Hepatocyte (in vitro differentiated cells): ENCODE measurements around the gene OR10AD1. TPM values are rescaled to one million over a fixed set of nuclear protein-coding genes. Genes with fewer than 3 reads are reported as not detected.
A peak's percentile ranks its signal among the peaks of the same experiment; 100 is the strongest.

Source experiments
- DNase-seq: peaks from one replicate; pipeline ENCODE4 v3.0.0-alpha.2; 2016; ENCODE audit warnings: low spot score
- H2AFZ ChIP-seq: fragments of 200-600 bp; sonication (generic); 2 replicates; pipeline ENCODE4 v1.6.0; 2016; ENCODE audit warnings: antibody characterized with exemption, mild to moderate bottlenecking
- H3K27ac ChIP-seq: fragments of 200-600 bp; sonication (generic); 2 replicates; pipeline ENCODE4 v1.5.1; 2016; ENCODE audit warnings: mild to moderate bottlenecking
- H3K27me3 ChIP-seq: fragments of 200-600 bp; sonication (generic); 2 replicates; pipeline ENCODE4 v1.6.1; 2016
- H3K36me3 ChIP-seq: fragments of 200-600 bp; sonication (generic); replicated peaks from 2 replicates; pipeline ENCODE4 v1.5.1; 2016; ENCODE audit warnings: low read depth; ENCODE audit not compliant: insufficient read depth
- H3K4me1 ChIP-seq: fragments of 200-600 bp; sonication (generic); 2 replicates; pipeline ENCODE4 v1.5.1; 2016; ENCODE audit warnings: mild to moderate bottlenecking, moderate library complexity; ENCODE audit not compliant: insufficient read depth
- H3K4me2 ChIP-seq: fragments of 200-600 bp; sonication (generic); 2 replicates; pipeline ENCODE4 v1.6.0; 2016
- H3K4me3 ChIP-seq: fragments of 200-600 bp; sonication (generic); 2 replicates; pipeline ENCODE4 v1.5.1; 2016; ENCODE audit warnings: mild to moderate bottlenecking
- H3K79me2 ChIP-seq: fragments of 200-600 bp; sonication (generic); 2 replicates; pipeline ENCODE4 v1.6.0; 2017; ENCODE audit warnings: mild to moderate bottlenecking
- H3K9me2 ChIP-seq: fragments of 200-600 bp; sonication (generic); replicated peaks from 2 replicates; pipeline ENCODE4 v1.6.0; 2017; ENCODE audit warnings: mild to moderate bottlenecking; ENCODE audit not compliant: insufficient read depth
- H3K9me3 ChIP-seq: fragments of 200-600 bp; sonication (generic); 2 replicates; pipeline ENCODE4 v1.5.1; 2016; ENCODE audit warnings: low read depth, mild to moderate bottlenecking
- H4K20me1 ChIP-seq: fragments of 200-600 bp; sonication (generic); 2 replicates; pipeline ENCODE4 v1.6.0; 2016; ENCODE audit warnings: mild to moderate bottlenecking; ENCODE audit not compliant: insufficient read depth, poor library complexity, severe bottlenecking
- CTCF ChIP-seq: fragments of 200-600 bp; sonication (generic); IDR thresholded peaks from 2 replicates; pipeline ENCODE4 v1.5.1; 2016; ENCODE audit warnings: antibody characterized with exemption, mild to moderate bottlenecking; ENCODE audit not compliant: poor library complexity
- EZH2 ChIP-seq: fragments of 200-600 bp; sonication (generic); IDR thresholded peaks from 2 replicates; pipeline ENCODE4 v1.6.1; 2016; ENCODE audit warnings: antibody characterized with exemption, mild to moderate bottlenecking, borderline replicate concordance
- EZH2phosphoT487 ChIP-seq: fragments of 200-600 bp; sonication (generic); IDR thresholded peaks from one replicate; pipeline ENCODE4 v1.6.1; 2018; ENCODE audit warnings: antibody characterized with exemption, mild to moderate bottlenecking, low read depth, moderate library complexity; ENCODE audit not compliant: unreplicated experiment, severe bottlenecking
- WGBS: methylation state at CpG from one replicate; pipeline ENCODE4 v1.1.6; 2016; ENCODE audit warnings: low lambda C conversion rate; ENCODE audit errors: missing lambda C conversion rate; 5-methylcytosine and 5-hydroxymethylcytosine counted together
- polyA plus RNA-seq: library from polyadenylated mRNA; unstranded; fragments of >200 nt; fragmentation: Nextera tagmentation; extraction: Ambion mirVana; gene quantifications from 2 replicates; pipeline ENCODE4 v1.2.1, GENCODE V29; 2016
- total RNA-seq: library from RNA; depleted of rRNA; stranded (reverse); fragments of >200 nt; gene quantifications from 2 replicates; pipeline ENCODE4 v1.2.3, GENCODE V29; 2014

Gene OR10AD1
- total and polyA plus RNA-seq, 2 experiments from 2014 or later = 0.29 TPM; not detected in 1

GRCh38 chr12:48201516-48201915 lies 1.6 kb downstream of the OR10AD1 start:
- Histone ChIP-seq H2AFZ (no peak overlapping the region), H3K9me3 (no peaks in the 10 kb centered on the region), H3K4me2 (no peak overlapping the region), H3K4me1 (peaks cover 28% of the 10 kb centered on the region), H3K36me3 (no peaks in the 10 kb centered on the region), H3K27me3 (no peaks in the 10 kb centered on the region), H3K4me3 (no peak overlapping the region), H3K9me2 (no peaks in the 10 kb centered on the region), H3K79me2 (no peaks in the 10 kb centered on the region), H4K20me1 (no peaks in the 10 kb centered on the region), H3K27ac (no peak overlapping the region)
- TF ChIP-seq EZH2 (no peak), CTCF (no peak), EZH2phosphoT487 (no peak)
- no peak for DNase-seq
- 92% methylated on average over 3 of the region's 3 CpGs for WGBS

- Histone ChIP-seq H3K9me3 (no peaks in the 10 kb centered on the region), H3K9me2 (no peaks in the 10 kb centered on the region), H3K27ac (peak overlapping the region; percentile 92), H2AFZ (no peak overlapping the region), H3K4me3 (no peak overlapping the region), H4K20me1 (no peaks in the 10 kb centered on the region), H3K36me3 (no peaks in the 10 kb centered on the region), H3K79me2 (no peaks in the 10 kb centered on the region), H3K4me2 (no peak overlapping the region), H3K27me3 (no peaks in the 10 kb centered on the region), H3K4me1 (peaks cover 28% of the 10 kb centered on the region)
- no peak for DNase-seq
- TF ChIP-seq EZH2phosphoT487 (no peak), EZH2 (no peak), CTCF (no peak)
- WGBS = 85% methylated on average over 3 of the region's 3 CpGs
These were observed 2.0 kb downstream of the OR10AD1 start for GRCh38 chr12:48201091-48201490.

- Histone ChIP-seq H3K79me2 (no peaks in the 10 kb centered on the region), H3K4me3 (no peak overlapping the region), H3K36me3 (no peaks in the 10 kb centered on the region), H3K27me3 (no peaks in the 10 kb centered on the region), H3K4me1 (peaks cover 35% of the 10 kb centered on the region), H3K9me3 (no peaks in the 10 kb centered on the region), H3K27ac (peak overlapping the region; percentile 92), H3K9me2 (no peaks in the 10 kb centered on the region), H2AFZ (no peak overlapping the region), H4K20me1 (no peaks in the 10 kb centered on the region), H3K4me2 (peak overlapping the region; percentile 79)
- WGBS = 3% methylated on average over 3 of the region's 3 CpGs
- peak; percentile 70 for DNase-seq
- no peak for TF ChIP-seq CTCF
- TF ChIP-seq EZH2phosphoT487 = no peak
- TF ChIP-seq EZH2 = no peak
These were observed 3.3 kb downstream of the OR10AD1 start for GRCh38 chr12:48199774-48200221.

GRCh38 chr12:48198985-48199384 lies 4.1 kb downstream of the OR10AD1 start:
- TF ChIP-seq EZH2 (no peak), EZH2phosphoT487 (no peak), CTCF (no peak)
- peaks cover 43% of the 10 kb centered on the region for H3K4me1 ChIP-seq
- no peak for DNase-seq
- no peaks in the 10 kb centered on the region for H3K36me3 ChIP-seq
- no peak overlapping the region for H3K4me3 ChIP-seq
- peak overlapping the region; percentile 92 for H3K27ac ChIP-seq
- 89% methylated on average over 10 of the region's 10 CpGs for WGBS
- no peaks in the 10 kb centered on the region for H3K79me2 ChIP-seq
- H2AFZ ChIP-seq = peak overlapping the region; percentile 78
- no peaks in the 10 kb centered on the region for H3K27me3 ChIP-seq
- no peaks in the 10 kb centered on the region for H3K9me2 ChIP-seq
- peak overlapping the region; percentile 79 for H3K4me2 ChIP-seq
- H3K9me3 ChIP-seq = no peaks in the 10 kb centered on the region
- H4K20me1 ChIP-seq = no peaks in the 10 kb centered on the region
